ENCODE data around the gene ERCC6L2.

Gene ERCC6L2

GRCh38 chr9:95833546-95834178 is 41.8 kb upstream of the ERCC6L2 start:
- Histone ChIP-seq H3K36me3 (ENCODE audit: control insufficient read depth, insufficient read depth, low read length) (no peaks in the 10 kb centered on the region), H3K27ac (no peak overlapping the region), H3K9ac (no peak overlapping the region), H3K79me2 (no peaks in the 10 kb centered on the region), H3K4me2 (ENCODE audit: low read length) (no peak overlapping the region), H2AFZ (no peak overlapping the region), H3K4me1 (no peaks in the 10 kb centered on the region), H3K4me3 (ENCODE audit: low read depth, low read length) (no peak overlapping the region), H3K9me3 (ENCODE audit: control insufficient read depth, low read length) (no peaks in the 10 kb centered on the region), H3K27me3 (ENCODE audit: control insufficient read depth, insufficient read depth, low read length) (no peaks in the 10 kb centered on the region)
- TF ChIP-seq CTCF (IDR thresholded peaks at IDR 0.05): no peak

GRCh38 chr9:95834281-95834907 is 41.1 kb upstream of the ERCC6L2 start:
- no peaks in the 10 kb centered on the region for H3K27me3 ChIP-seq (ENCODE audit: control insufficient read depth, insufficient read depth, low read length)
- H3K27ac ChIP-seq: no peak overlapping the region
- no peak overlapping the region for H3K9ac ChIP-seq
- H2AFZ ChIP-seq: no peak overlapping the region
- H3K4me2 ChIP-seq (ENCODE audit: low read length): no peak overlapping the region
- H3K4me3 ChIP-seq (ENCODE audit: low read depth, low read length): no peak overlapping the region
- H3K36me3 ChIP-seq (ENCODE audit: control insufficient read depth, insufficient read depth, low read length): no peaks in the 10 kb centered on the region
- H3K9me3 ChIP-seq (ENCODE audit: control insufficient read depth, low read length): no peaks in the 10 kb centered on the region
- H3K79me2 ChIP-seq: no peaks in the 10 kb centered on the region
- TF ChIP-seq CTCF (IDR thresholded peaks at IDR 0.05): no peak
- no peaks in the 10 kb centered on the region for H3K4me1 ChIP-seq

GRCh38 chr9:95835393-95835792 is 40.1 kb upstream of the ERCC6L2 start:
- H3K4me1 ChIP-seq: no peaks in the 10 kb centered on the region
- no peaks in the 10 kb centered on the region for H3K36me3 ChIP-seq (ENCODE audit: control insufficient read depth, insufficient read depth, low read length)
- no peak overlapping the region for H3K27ac ChIP-seq
- no peak overlapping the region for H2AFZ ChIP-seq
- H3K9ac ChIP-seq: no peak overlapping the region
- no peak for TF ChIP-seq CTCF (IDR thresholded peaks at IDR 0.05)
- no peaks in the 10 kb centered on the region for H3K9me3 ChIP-seq (ENCODE audit: control insufficient read depth, low read length)
- H3K27me3 ChIP-seq (ENCODE audit: control insufficient read depth, insufficient read depth, low read length): no peaks in the 10 kb centered on the region
- no peak overlapping the region for H3K4me2 ChIP-seq (ENCODE audit: low read length)
- H3K79me2 ChIP-seq: no peaks in the 10 kb centered on the region
- no peak overlapping the region for H3K4me3 ChIP-seq (ENCODE audit: low read depth, low read length)

GRCh38 chr9:95836072-95836471 is 39.4 kb upstream of the ERCC6L2 start:
- no peaks in the 10 kb centered on the region for H3K4me1 ChIP-seq

More at GRCh38 chr9:95836072-95836471, 39.4 kb upstream of the ERCC6L2 start:
- no peak for TF ChIP-seq CTCF (IDR thresholded peaks at IDR 0.05)
- no peaks in the 10 kb centered on the region for H3K9me3 ChIP-seq (ENCODE audit: control insufficient read depth, low read length)
- H3K27me3 ChIP-seq (ENCODE audit: control insufficient read depth, insufficient read depth, low read length): no peaks in the 10 kb centered on the region
- no peak overlapping the region for H3K4me2 ChIP-seq (ENCODE audit: low read length)
- H3K4me3 ChIP-seq (ENCODE audit: low read depth, low read length): no peak overlapping the region
- no peaks in the 10 kb centered on the region for H3K79me2 ChIP-seq
- no peak overlapping the region for H2AFZ ChIP-seq
- H3K9ac ChIP-seq: no peak overlapping the region
- H3K36me3 ChIP-seq (ENCODE audit: control insufficient read depth, insufficient read depth, low read length): no peaks in the 10 kb centered on the region
- no peak overlapping the region for H3K27ac ChIP-seq
